ENCODE results near the gene MXD3.
A peak's percentile ranks its signal among the peaks of the same experiment; 100 is the strongest.
"Not testable (repeated sequence)": the region's sequence is repeated elsewhere in the genome, so short reads cannot be mapped to it uniquely, and the experiment has no call there.

The MXD3 gene

DNA sequence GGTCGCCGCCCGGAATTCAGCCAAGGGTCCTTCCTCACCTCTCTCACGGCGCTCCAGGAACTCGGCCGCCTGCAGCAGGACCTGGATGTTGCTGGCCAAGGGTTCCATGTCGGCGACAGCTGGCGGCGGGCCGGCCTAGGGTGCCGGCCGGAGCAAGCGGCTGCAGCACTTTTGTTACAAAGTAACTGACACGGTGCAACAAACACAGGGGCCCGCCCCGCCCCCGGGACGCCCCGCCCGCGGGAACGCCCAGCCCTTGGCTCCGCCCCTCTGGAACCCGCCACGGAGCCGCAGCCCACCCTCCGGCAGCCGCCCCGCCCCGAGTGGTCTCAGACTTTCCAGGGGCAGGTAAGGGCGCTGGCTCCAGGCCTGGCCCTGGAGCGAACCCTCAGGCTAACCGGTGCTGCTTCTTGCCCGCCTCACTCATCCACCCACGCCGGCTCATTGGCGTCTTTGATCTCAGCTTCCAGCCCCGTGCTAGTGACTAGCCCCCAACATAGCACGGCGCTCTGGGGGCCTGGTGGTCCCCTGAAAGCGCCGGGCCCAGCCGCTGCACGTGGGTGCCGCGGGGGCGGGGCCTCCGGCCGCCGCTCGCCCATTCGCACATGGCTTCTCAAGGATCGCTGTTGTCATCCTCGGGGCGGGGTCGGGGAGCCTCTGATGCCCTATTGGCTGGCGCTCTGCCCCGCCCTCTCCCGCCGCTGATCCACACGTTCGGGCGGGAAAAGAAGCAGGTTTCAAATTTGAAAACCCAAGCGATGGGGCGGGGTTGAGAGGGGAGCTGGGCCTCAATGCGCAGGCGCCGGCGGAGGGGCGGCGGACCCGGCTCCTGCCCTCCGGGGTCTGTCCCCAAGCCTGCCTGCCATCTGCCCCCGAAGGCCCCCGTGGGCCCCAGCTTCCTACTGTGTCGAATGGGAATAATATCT, at the start of gene MXD3:
TSS of gene MXD3 (minus strand) at position 176 of the 926 bp plus-strand sequence. CDS start at position 108, 68 bp downstream.
- H3K36me3 ChIP-seq: peaks cover 1 to 33% (median 13%) of the 10 kb centered on the region in 11 experiments; a peak in 15 of 22 replicates
- H3K4me3 ChIP-seq: peak within 1 kb of the TSS; percentile 57 to 97 (median 91)
- H3K4me2 ChIP-seq: peak within 1 kb of the TSS; percentile 96 to 100 (median 99)
- peaks cover 54 to 72% (median 59%) of the 10 kb centered on the region in 10 experiments for H3K4me1 ChIP-seq
- no peak for TF ChIP-seq Cebpa-rat (IDR thresholded peaks at IDR 0.05)
- no peaks in the 10 kb centered on the region for H3K27me3 ChIP-seq
- no peaks in the 10 kb centered on the region for H3K9me3 ChIP-seq (replicated peaks in 1 of 11)
- H3K9ac ChIP-seq: peak within 1 kb of the TSS; percentile 71 to 98 (median 96); a peak in 21 of 22 replicates
- H4K20me1 ChIP-seq: peaks cover 11 to 57% (median 24%) of the 10 kb centered on the region in 11 experiments; a peak in 17 of 22 replicates
- peak within 1 kb of the TSS in 10 of 11 experiments; percentile 95 to 100 (median 98); a peak in 20 of 22 replicates for H3K27ac ChIP-seq

- H3K27me3 ChIP-seq; H3K27ac ChIP-seq; H3K36me3 ChIP-seq; H3K4me3 ChIP-seq; H3K9me3 ChIP-seq (replicated peaks in 1 of 11); H3K9ac ChIP-seq: not testable (repeated sequence)
- peaks cover 0 to 52% (median 4%) of the 10 kb centered on the region in 11 experiments; a peak in 8 of 22 replicates for H4K20me1 ChIP-seq
- H3K4me1 ChIP-seq: peaks cover 77 to 93% (median 85%) of the 10 kb centered on the region in 10 experiments
- peak overlapping the region in 10 of 11 experiments; percentile 5 to 98 (median 90); a peak in 14 of 22 replicates for H3K4me2 ChIP-seq
Measured at GRCh38 chr5:177360740-177361139, 49.0 kb upstream of the MXD3 start.

DNA sequence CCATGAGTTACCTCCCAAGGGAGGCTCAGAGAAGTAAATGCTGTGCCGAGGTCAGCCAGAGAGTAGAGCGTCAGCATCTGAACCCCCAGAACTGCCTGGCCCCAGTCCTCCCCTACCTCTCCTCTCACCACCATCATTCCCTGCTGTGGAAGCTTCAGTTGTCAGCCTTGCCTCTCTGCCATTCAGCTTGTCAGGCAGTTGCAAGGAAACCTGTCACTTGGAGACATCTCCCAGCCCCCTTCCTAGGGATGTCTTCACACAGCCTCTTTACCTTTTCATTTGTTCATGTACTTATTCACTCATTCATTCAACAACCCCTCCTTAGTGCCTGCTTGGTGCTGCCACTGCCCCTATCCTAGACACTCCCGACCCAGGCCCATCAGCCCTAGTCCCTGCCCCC, 48.2 kb upstream of the MXD3 start:
- peaks cover 0 to 6% (median 0%) of the 10 kb centered on the region in 11 experiments; a peak in 2 of 22 replicates for H3K9me3 ChIP-seq (replicated peaks in 1 of 11)
- H3K4me3 ChIP-seq: no peak overlapping the region
- TF ChIP-seq Cebpa-rat (IDR thresholded peaks at IDR 0.05): no peak
- H3K4me2 ChIP-seq: peak overlapping the region; percentile 93 to 100 (median 99)
- peak overlapping the region in 9 of 11 experiments; percentile 51 to 83 (median 78); a peak in 13 of 22 replicates for H3K9ac ChIP-seq
- no peaks in the 10 kb centered on the region for H3K27me3 ChIP-seq
- no peaks in the 10 kb centered on the region for H3K36me3 ChIP-seq
- H4K20me1 ChIP-seq: peaks cover 0 to 49% (median 4%) of the 10 kb centered on the region in 11 experiments; a peak in 8 of 22 replicates
- H3K27ac ChIP-seq: peak overlapping the region in 4 of 11 experiments; percentile 78 to 85 (median 82); a peak in 5 of 22 replicates
- H3K4me1 ChIP-seq: peaks cover 86 to 97% (median 92%) of the 10 kb centered on the region in 10 experiments

DNA sequence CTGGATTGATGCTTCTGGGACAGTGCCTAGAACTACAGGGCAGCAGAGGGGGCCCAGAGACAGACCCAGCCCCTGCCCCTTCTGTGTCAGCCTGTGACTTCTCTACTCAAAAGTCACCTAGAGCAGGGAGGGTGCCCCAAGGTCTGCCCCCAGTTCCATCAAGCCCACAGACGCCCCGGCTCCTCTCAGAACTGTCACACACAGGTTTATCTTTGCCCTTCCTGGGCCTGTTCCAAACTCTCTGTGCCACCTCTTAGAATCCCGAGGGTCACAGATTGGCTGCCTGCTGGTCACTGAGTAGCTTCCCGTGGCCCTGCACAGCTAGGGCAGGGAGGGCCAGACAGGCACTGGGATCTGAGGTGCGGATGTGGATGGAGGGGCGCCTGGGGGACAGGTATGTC, 47.8 kb upstream of the MXD3 start:
- no peaks in the 10 kb centered on the region for H3K36me3 ChIP-seq
- no peak for TF ChIP-seq Cebpa-rat (IDR thresholded peaks at IDR 0.05)
- H3K9ac ChIP-seq: peak overlapping the region; percentile 51 to 83 (median 78); a peak in 15 of 22 replicates
- H3K4me1 ChIP-seq: peaks cover 89 to 97% (median 94%) of the 10 kb centered on the region in 10 experiments
- H4K20me1 ChIP-seq: peaks cover 0 to 45% (median 4%) of the 10 kb centered on the region in 11 experiments; a peak in 8 of 22 replicates
- H3K4me2 ChIP-seq: peak overlapping the region; percentile 93 to 100 (median 99)
- H3K9me3 ChIP-seq (replicated peaks in 1 of 11): peaks cover 0 to 6% (median 0%) of the 10 kb centered on the region in 11 experiments; a peak in 2 of 22 replicates
- peak overlapping the region in 5 of 10 experiments; percentile 60 to 81 (median 75); a peak in 5 of 20 replicates for H3K4me3 ChIP-seq
- H3K27ac ChIP-seq: peak overlapping the region in 5 of 11 experiments; percentile 78 to 85 (median 83); a peak in 9 of 22 replicates
- no peaks in the 10 kb centered on the region for H3K27me3 ChIP-seq

GRCh38 chr5:177358370-177358819, 46.7 kb upstream of the MXD3 start:
- H3K27me3 ChIP-seq: no peaks in the 10 kb centered on the region
- peak overlapping the region; percentile 73 to 83 (median 80) for H3K9ac ChIP-seq
- H3K9me3 ChIP-seq (replicated peaks in 1 of 11): peaks cover 0 to 6% (median 0%) of the 10 kb centered on the region in 11 experiments; a peak in 2 of 22 replicates
- TF ChIP-seq Cebpa-rat (IDR thresholded peaks at IDR 0.05): no peak
- H3K27ac ChIP-seq: peak overlapping the region; percentile 46 to 88 (median 80); a peak in 21 of 22 replicates
- H3K4me1 ChIP-seq: peaks cover 83 to 97% (median 88%) of the 10 kb centered on the region in 10 experiments
- H4K20me1 ChIP-seq: peaks cover 0 to 34% (median 0%) of the 10 kb centered on the region in 11 experiments; a peak in 5 of 22 replicates
- H3K4me3 ChIP-seq: peak overlapping the region; percentile 60 to 81 (median 68)
- H3K36me3 ChIP-seq: no peaks in the 10 kb centered on the region
- H3K4me2 ChIP-seq: peak overlapping the region; percentile 93 to 100 (median 99)

DNA sequence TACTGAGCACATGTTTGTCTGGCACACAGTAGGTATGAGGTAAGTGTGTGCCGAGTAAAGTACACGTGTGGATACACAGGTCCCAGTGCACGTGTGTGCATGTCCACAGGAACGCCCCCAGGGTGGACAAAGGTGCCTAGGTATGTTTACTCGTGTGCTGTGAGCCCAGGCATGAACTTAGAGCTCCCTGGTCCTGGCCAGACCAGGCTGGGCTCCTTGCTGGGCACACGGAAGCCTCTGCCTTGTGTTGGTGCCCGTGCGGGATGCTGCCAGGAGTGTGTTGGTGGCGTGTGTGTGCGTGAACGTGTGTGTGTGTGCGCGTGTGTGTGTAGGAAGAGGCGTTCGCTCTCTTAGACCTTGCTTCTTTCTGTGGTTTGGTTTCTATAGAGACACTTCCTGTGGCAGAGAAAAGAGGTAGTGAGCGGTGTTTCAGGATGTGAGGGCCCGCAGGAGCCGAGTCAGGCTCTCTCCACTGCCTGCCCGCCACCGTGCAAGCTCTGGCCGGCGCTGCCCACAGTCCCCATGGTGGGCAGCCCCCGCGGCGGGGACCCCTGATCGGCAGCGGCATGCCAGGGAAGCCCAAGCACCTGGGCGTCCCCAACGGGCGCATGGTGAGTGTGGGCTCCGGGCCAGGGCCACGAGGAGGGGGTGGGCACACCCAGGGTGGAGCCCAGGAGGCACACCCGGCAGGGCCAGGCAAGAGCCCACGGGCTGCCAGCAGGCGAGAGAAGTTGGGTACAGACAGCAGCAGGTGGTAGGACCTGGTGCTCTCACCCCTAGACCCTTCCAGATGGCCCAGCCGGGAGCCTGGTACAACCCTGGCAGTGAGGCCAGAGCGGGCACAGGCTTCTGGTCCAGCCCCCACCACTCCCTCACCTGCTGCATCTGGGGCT, 46.0 kb upstream of the MXD3 start, which contains the start of gene RGS14:
TSS of gene RGS14 (plus strand) at position 466 of the 893 bp plus-strand sequence. CDS start at position 567, 101 bp downstream.
- Histone ChIP-seq H3K36me3 (no peaks in the 10 kb centered on the region), H3K4me3 (peak within 1 kb of the TSS; percentile 60 to 81 (median 68)), H3K27ac (peak within 1 kb of the TSS; percentile 46 to 88 (median 80); a peak in 21 of 22 replicates), H3K27me3 (no peaks in the 10 kb centered on the region), H3K9ac (peak within 1 kb of the TSS; percentile 73 to 83 (median 80)), H3K4me2 (peak within 1 kb of the TSS; percentile 93 to 100 (median 99)), H3K4me1 (peaks cover 76 to 97% (median 87%) of the 10 kb centered on the region in 10 experiments), H4K20me1 (peaks cover 0 to 28% (median 0%) of the 10 kb centered on the region in 11 experiments; a peak in 5 of 22 replicates), H3K9me3 (replicated peaks in 1 of 11) (peaks cover 0 to 6% (median 0%) of the 10 kb centered on the region in 11 experiments; a peak in 2 of 22 replicates)
- no peak for TF ChIP-seq Cebpa-rat (IDR thresholded peaks at IDR 0.05)

GRCh38 chr5:177357146-177357458, 45.4 kb upstream of the MXD3 start:
- peaks cover 0 to 6% (median 0%) of the 10 kb centered on the region in 11 experiments; a peak in 2 of 22 replicates for H3K9me3 ChIP-seq (replicated peaks in 1 of 11)
- H3K4me3 ChIP-seq: peak overlapping the region; percentile 60 to 81 (median 68); a peak in 18 of 20 replicates
- H3K9ac ChIP-seq: peak overlapping the region in 9 of 11 experiments; percentile 73 to 83 (median 80); a peak in 15 of 22 replicates
- H3K4me1 ChIP-seq: peaks cover 74 to 97% (median 87%) of the 10 kb centered on the region in 10 experiments
- no peak for TF ChIP-seq Cebpa-rat (IDR thresholded peaks at IDR 0.05)
- peaks cover 0 to 22% (median 0%) of the 10 kb centered on the region in 11 experiments; a peak in 5 of 22 replicates for H4K20me1 ChIP-seq
- peak overlapping the region in 9 of 11 experiments; percentile 73 to 88 (median 81); a peak in 17 of 22 replicates for H3K27ac ChIP-seq
- peak overlapping the region; percentile 93 to 100 (median 99) for H3K4me2 ChIP-seq
- no peaks in the 10 kb centered on the region for H3K36me3 ChIP-seq
- H3K27me3 ChIP-seq: no peaks in the 10 kb centered on the region
